GM18870 (cell line): Measurements from ENCODE around the gene SPACA4.

Experiments used
- ATAC-seq: cut with Tn5 transposase; IDR thresholded peaks from one replicate; pipeline ENCODE4 v1.9.1; 2021; ENCODE audit warnings: moderate library complexity; ENCODE audit not compliant: unreplicated experiment

Gene SPACA4

DNA sequence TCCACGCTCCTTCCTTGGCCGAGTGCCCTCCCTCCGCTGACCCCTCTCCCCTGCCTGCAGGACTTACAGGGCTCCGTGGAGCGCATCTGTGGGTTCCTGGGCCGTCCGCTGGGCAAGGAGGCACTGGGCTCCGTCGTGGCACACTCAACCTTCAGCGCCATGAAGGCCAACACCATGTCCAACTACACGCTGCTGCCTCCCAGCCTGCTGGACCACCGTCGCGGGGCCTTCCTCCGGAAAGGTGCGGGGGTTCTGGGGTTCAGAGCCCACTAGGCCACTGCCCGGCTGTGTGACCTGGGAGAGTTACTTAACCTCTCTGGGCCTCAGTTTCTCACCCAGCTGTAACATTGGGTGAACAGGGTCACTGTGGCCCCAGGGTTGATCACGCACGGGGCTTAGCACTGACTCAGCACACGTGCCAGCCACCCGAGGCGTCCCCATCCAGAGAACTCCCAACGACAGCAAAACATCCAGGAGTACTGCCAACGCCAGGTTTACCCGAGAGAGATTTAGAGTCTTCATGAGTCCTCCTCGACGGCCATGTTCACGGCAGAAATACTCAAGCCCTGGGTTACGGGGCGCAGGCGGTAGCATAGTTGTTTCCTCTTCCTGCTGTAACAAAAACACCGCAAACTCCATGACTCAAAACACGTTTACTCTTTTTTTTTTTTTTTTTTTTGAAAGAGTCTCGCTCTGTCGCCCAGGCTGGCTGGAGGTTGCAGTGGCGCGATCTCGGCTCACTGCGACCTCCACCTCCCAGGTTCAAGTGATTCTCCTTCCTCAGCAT is 9.7 kb upstream of the SPACA4 start:
- no peak for ATAC-seq

DNA sequence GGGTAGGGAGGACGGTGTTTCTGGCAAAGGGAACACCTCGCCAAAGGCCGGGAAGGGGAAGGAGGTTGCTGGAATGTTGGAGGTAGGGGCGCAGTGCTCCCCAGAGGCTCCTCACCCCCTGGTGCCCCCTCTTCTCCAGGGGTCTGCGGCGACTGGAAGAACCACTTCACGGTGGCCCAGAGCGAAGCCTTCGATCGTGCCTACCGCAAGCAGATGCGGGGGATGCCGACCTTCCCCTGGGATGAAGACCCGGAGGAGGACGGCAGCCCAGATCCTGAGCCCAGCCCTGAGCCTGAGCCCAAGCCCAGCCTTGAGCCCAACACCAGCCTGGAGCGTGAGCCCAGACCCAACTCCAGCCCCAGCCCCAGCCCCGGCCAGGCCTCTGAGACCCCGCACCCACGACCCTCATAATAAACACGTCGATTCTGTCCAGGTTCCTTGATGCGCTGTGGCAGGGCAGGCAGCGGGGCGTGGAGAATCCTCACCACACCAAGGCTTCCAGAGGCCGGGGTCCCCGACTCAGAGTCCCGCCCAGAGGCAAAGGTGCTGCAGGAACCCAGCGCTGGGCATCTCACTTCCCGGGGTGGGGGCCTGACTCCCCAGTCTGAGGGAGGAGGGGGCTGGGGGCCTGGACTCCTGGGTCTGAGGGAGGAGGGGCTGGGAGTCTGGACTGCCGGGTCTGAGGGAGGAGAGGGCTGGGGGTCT is 7.4 kb upstream of the SPACA4 start:
- no peak for ATAC-seq

GRCh38 chr19:48600679-48601417 is 5.7 kb upstream of the SPACA4 start:
- ATAC-seq, result no peak

GRCh38 chr19:48603001-48603400 is 3.5 kb upstream of the SPACA4 start:
- no peak for ATAC-seq

DNA sequence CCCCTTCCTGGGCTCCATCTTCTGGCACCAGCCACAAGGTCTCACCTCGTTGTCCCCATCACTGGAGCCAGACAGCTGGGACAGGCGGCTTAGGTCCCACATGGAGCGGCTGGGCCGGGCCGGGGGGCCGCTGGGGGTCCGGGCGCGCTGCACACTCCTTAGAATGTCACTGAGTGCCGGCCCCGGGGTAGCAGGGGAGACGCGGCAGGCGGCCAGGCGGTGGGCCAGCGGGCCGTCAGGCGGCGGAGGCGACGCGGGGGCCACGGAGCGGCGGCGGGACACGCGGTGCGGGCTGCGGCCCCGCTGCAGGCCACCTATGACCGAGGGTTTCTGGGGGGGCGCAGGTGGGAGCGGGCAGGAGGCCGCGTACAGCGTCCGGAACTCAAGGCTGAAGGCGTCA is 3.1 kb upstream of the SPACA4 start:
- ATAC-seq, result no peak

DNA sequence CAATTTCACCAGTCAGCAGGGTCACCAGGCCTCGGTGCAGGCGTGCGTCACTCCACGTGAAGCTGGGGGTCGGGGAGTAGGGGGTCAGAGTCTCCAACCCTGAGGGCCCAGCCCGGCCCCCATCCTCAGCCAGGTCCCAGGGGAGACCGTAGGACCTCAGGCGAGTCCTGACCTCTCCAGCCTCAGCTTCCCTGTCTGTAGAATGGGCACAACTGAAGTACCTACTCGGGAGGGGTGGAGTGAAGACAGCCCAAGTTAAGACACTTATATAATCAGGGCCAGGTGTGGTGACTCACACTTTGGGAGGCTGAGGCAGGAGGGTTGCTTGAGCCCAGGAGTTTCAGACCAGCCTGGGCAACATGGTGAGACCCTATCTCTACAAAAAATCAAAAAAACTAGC is 2.7 kb upstream of the SPACA4 start:
- ATAC-seq, result no peak

- ATAC-seq, result no peak
Measured at GRCh38 chr19:48607359-48607755, 815 bp downstream of the SPACA4 start.

DNA sequence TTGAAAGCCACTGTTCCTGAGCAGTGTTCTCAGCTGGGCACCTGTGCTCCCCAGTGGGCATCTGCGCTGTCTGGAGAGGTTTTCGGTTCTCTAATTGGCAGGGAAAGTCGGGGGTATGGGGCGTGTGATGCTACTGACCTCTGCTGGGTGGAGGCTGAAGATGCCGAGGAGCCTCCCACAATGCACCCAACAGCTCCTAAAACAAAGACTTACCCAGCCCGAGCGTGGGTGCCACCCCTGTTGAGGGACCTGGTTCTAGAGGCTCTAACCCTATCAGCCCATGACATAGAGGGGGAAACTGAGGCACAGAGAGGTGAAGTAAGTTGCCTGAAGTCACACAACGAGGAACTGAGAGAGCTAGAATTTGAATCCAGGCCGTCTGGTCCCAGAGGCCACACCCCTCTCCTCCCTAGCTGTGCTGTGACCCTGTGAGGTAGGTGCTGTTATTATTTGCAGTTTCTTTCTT is 2.3 kb downstream of the SPACA4 start:
- no peak for ATAC-seq

- no peak for ATAC-seq
Measured at GRCh38 chr19:48609571-48610108, 3.1 kb downstream of the SPACA4 start.

DNA sequence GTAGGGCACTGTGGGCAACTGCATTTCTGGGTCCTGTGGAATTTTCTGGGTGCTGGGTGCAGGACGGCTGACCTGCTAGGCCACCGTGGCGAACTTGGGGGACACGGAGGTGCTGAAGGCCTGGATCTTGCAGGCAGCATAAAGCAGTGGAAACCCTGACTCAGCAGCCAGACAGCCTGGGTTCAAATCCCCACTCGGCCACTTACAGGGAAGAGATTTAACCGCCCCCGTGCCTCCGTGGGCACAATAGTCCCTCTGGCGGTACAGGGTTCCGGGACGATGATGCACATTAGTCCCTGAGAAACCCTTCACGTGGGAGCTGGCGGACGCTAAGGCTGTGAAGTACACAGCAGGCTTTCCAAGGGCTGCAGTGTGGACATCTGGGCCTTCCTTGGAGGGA is 5.3 kb downstream of the SPACA4 start:
- no peak for ATAC-seq

DNA sequence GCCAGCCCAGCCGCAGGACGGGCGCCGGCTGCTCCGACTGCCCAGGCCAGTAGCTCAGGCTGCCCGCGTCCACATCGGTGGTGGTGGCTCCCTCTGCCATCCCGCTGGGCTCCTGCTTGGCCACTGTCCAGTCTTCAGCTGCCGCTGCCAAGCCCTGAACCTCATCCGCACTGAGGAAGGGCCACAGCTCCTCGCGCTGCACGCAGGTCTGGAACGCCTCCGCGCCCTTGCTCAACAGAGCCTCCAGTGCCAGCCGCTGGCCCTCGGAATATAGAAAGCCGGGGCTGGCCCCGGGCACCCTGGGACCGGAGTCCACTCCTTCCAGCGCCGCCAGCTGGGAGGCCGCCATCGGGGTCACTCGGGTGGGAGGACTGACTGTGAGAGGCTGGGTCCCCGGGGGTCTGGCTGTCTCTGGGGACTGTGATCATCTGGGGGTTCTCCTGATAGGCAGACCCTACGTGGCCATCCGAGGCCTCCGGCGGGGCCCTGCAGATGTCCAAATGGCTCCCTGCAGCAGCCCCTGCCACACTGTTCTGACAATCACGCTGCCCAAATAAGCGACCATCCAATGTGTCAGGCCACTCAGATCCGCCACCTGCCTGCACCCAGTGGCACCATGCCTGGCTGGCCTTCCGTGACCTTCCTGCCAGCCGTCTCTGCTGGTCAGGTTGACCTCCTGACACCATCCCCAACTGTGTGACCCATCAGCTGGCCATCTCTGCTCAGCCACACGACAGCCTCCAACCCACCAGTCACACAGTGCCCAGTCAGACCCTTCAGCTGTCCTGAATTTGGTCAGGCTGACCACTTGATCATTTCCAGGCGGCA is 6.7 kb downstream of the SPACA4 start:
- no peak for ATAC-seq

DNA sequence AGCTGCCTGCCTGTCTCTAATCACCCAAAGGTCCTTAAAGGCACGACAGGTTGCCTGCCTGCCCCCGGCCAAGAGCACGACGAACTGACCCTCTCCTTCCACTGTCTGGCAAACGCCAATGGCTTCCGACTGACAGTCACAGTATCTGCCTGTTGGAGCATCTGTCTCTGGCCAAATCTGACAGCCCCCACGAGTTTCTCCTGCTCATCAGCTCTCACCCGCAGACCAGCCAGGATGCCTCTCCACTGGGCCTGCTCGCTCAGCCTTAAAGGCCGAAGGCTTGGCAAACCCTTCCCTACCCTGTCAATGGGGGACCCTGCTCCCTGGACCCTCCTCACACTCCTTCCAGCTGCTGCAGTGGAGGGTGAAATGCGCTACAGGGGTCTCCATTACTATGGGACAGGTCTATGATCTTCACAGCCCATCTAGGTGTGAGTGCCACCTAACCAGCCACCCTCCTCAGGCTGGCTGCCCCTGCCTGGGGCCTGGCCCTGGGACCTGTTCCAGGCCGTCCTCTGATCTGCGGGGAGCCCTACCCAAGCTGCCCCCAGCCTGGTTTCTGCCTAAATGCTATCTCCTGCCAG is 7.4 kb downstream of the SPACA4 start:
- ATAC-seq, result no peak

DNA sequence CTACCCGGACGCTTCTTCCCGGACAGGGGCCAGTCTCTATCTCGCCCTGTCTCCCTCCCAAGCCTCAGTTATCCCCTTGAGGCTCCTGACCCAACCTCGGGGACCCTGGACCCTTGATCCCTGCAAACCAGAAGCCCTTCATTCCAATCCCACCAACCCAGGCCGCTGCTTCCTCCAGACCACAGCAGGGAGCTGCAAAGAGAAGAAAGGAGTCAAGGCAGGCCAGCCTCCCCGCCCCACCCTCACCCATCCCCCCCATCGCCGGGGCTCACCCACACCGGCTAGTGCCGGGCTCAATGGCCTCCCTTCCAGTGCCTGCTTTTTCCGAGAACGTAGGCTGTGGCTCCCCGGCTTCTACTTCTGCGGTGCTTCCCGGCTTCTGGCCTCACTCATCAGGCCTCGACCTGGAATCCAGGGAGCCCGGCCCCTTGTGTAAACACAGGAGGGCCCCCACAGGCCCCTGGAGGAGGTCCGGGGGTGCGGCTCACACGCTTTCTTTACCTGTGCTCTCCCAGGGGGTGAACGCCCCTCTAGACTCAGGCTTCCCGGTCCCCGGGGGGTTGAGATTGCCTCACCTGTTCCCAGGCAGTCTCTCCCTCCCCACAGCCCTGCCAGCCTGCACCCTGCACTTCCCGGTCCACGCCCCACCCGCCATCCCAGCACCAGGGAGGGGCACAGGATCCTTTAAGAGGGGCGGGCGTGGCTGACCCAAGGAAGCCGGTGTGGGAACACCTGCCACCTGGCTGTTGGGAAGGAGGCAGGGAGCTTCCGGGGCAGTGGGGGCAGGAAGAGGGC is 8.1 kb downstream of the SPACA4 start, which contains the start of gene FAM83E:
TSS of gene FAM83E (minus strand) at position 641 of the 795 bp plus-strand sequence. CDS start 1,704 bp downstream, outside the sequence.
- no peak for ATAC-seq

GRCh38 chr19:48615231-48616040 is 8.9 kb downstream of the SPACA4 start:
- ATAC-seq, result no peak

- no peak for ATAC-seq
Measured at GRCh38 chr19:48616041-48616436, 9.5 kb downstream of the SPACA4 start.

DNA sequence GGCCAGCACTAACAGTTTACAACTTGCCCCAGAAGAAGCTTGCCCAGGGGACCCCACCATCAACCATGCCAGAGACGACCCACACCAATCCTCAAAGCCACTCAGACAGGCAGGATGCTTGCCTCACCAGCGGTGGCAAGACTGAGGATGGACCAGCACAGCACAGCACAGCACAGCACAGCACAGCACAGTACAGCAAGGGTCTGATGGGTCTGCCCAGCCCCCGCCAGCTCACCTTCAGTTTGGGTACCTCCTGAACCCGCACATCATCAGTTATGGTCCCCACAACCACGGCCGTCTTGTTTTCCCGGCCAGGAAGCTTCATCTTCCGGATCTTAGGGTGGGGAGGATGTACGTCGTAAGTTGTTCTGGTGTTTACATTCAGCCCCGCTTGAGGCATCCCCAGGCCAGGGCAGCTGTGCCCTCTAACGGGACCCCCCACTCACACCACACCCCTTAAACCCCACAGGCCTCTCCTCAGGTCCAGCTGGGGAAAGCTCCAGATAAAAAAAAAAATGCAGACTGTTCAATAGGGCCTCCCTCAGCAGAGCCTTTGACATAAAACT is 10.0 kb downstream of the SPACA4 start:
- ATAC-seq, result no peak

- ATAC-seq, result no peak
Measured at GRCh38 chr19:48617146-48617937, 10.8 kb downstream of the SPACA4 start.
